IMR-90 (cell line): ENCODE data around the gene LRRC4C. TPM values are rescaled to one million over a fixed set of nuclear protein-coding genes. Genes with fewer than 3 reads are reported as not detected.

Source experiments
- ATAC-seq: fragments of 200-7000 bp; cut with Tn5 transposase; 2 replicates; pipeline ENCODE4 v1.9.1; 2020; ENCODE audit warnings: low read depth, mild to moderate bottlenecking, moderate library complexity
- BruUV-seq: library from RNA; stranded (reverse); fragments of 400-500 nt; replicated peaks from 2 replicates; lab custom pipeline; 2021; lab: Mats Ljungman, UMichigan
- CTCF ChIA-PET: fragments of 300-600 bp; formaldehyde crosslinking; extraction: SDS; loops from one replicate; lab custom pipeline; 2021; ENCODE audit warnings: antibody characterized with exemption; lab: Yijun Ruan, JAX
- POLR2A ChIA-PET: fragments of 300-600 bp; sonication (Branson Sonifier 250); formaldehyde crosslinking; loops from one replicate; lab custom pipeline; 2022; ENCODE audit warnings: antibody characterized with exemption; ENCODE audit not compliant: unreplicated experiment; lab: Charles Lee
- DNase-seq: peaks from one replicate; pipeline ENCODE4 v3.0.0; 2013
- H2AFZ ChIP-seq: replicated peaks from 2 replicates; pipeline ENCODE3; 2013; ENCODE audit warnings: low read length, mild to moderate bottlenecking; ENCODE audit not compliant: poor library complexity
- H2AK5ac ChIP-seq: 2 replicates; pipeline ENCODE4 v1.6.1; 2013; ENCODE audit warnings: low read depth, low read length, inconsistent platforms
- H2AK9ac ChIP-seq: replicated peaks from 2 replicates; pipeline ENCODE3; 2013; ENCODE audit warnings: mild to moderate bottlenecking, low read depth, low read length, moderate library complexity; ENCODE audit not compliant: poor library complexity
- H2BK120ac ChIP-seq: 2 replicates; pipeline ENCODE4 v1.6.1; 2013; ENCODE audit warnings: low read depth, low read length, inconsistent platforms
- H2BK15ac ChIP-seq: 3 replicates; pipeline ENCODE4 v1.6.1; 2013; ENCODE audit warnings: low read depth, low read length, inconsistent platforms
- H2BK20ac ChIP-seq: 2 replicates; pipeline ENCODE4 v1.6.1; 2013; ENCODE audit warnings: low read depth, mild to moderate bottlenecking, inconsistent platforms, low read length, moderate library complexity
- H2BK5ac ChIP-seq: 2 replicates; pipeline ENCODE4 v1.6.1; 2013; ENCODE audit warnings: mild to moderate bottlenecking, low read depth, low read length, inconsistent platforms; ENCODE audit not compliant: poor library complexity, severe bottlenecking
- H3K14ac ChIP-seq: replicated peaks from 2 replicates; pipeline ENCODE4 v1.6.1; 2013; ENCODE audit warnings: low read depth, low read length, inconsistent platforms
- H3K18ac ChIP-seq: 2 replicates; pipeline ENCODE4 v1.6.1; 2013; ENCODE audit warnings: low read depth, low read length, control low read depth
- H3K23ac ChIP-seq: 2 replicates; pipeline ENCODE4 v1.6.1; 2013; ENCODE audit warnings: low read depth, low read length, inconsistent platforms
- H3K27ac ChIP-seq: 2 replicates; pipeline ENCODE4 v1.5.1; 2013; ENCODE audit warnings: mild to moderate bottlenecking, control low read depth, low read length; ENCODE audit not compliant: insufficient read depth
- H3K27me3 ChIP-seq: 2 replicates; pipeline ENCODE4 v1.6.1; 2013; ENCODE audit warnings: low read length; ENCODE audit not compliant: control insufficient read depth, insufficient read depth
- H3K36me3 ChIP-seq: 2 replicates; pipeline ENCODE4 v1.6.1; 2013; ENCODE audit warnings: low read length, mixed read lengths; ENCODE audit not compliant: control insufficient read depth, insufficient read depth
- H3K4ac ChIP-seq: 2 replicates; pipeline ENCODE4 v1.6.1; 2013; ENCODE audit warnings: low read depth, low read length, inconsistent platforms
- H3K4me1 ChIP-seq: 2 replicates; pipeline ENCODE4 v1.6.1; 2013; ENCODE audit warnings: low read length, mixed read lengths; ENCODE audit not compliant: control insufficient read depth, insufficient read depth
- H3K4me2 ChIP-seq: 2 replicates; pipeline ENCODE4 v1.6.1; 2013; ENCODE audit warnings: low read depth, mild to moderate bottlenecking, control low read depth, low read length, moderate library complexity
- H3K4me3 ChIP-seq: 2 replicates; pipeline ENCODE4 v1.5.1; 2013; ENCODE audit warnings: low read depth, mild to moderate bottlenecking, control low read depth, low read length, moderate library complexity; ENCODE audit not compliant: insufficient read depth
- H3K56ac ChIP-seq: 2 replicates; pipeline ENCODE4 v1.6.1; 2013; ENCODE audit warnings: low read length, inconsistent platforms; ENCODE audit not compliant: insufficient read depth; ENCODE audit errors: extremely low read depth
- H3K79me1 ChIP-seq, 2 experiments: 2 replicates each; pipeline ENCODE4 v1.6.1; 2013; ENCODE audit warnings: low read length in 2 of 2, inconsistent platforms in 1 of 2, low read depth in 1 of 2
- H3K9ac ChIP-seq: 2 replicates; pipeline ENCODE4 v1.6.1; 2013; ENCODE audit warnings: low read depth, low read length, control low read depth
- H3K9me1 ChIP-seq: 2 replicates; pipeline ENCODE4 v1.6.1; 2013; ENCODE audit warnings: low read length, inconsistent platforms; ENCODE audit not compliant: insufficient read depth
- H3K9me3 ChIP-seq: 2 replicates; pipeline ENCODE4 v1.6.1; 2013; ENCODE audit warnings: low read length; ENCODE audit not compliant: control insufficient read depth, insufficient read depth
- H4K20me1 ChIP-seq: 2 replicates; pipeline ENCODE4 v1.6.1; 2013; ENCODE audit warnings: low read length, inconsistent platforms; ENCODE audit not compliant: insufficient read depth
- H4K5ac ChIP-seq: 2 replicates; pipeline ENCODE4 v1.6.1; 2013; ENCODE audit warnings: mild to moderate bottlenecking, low read depth, low read length, control low read depth
- H4K8ac ChIP-seq, 2 experiments: 2 replicates each; pipeline ENCODE4 v1.6.1; 2013; ENCODE audit warnings: low read depth in 2 of 2, low read length in 2 of 2, control low read depth in 1 of 2, inconsistent platforms in 1 of 2
- H4K91ac ChIP-seq: 2 replicates; pipeline ENCODE4 v1.6.1; 2013; ENCODE audit warnings: low read depth, low read length, inconsistent platforms; ENCODE audit not compliant: insufficient read depth
- CHD1 ChIP-seq: IDR thresholded peaks from 2 replicates; pipeline ENCODE4 v1.6.1; 2012; ENCODE audit warnings: low read depth, low read length, improper control_type of control experiment
- MXI1 ChIP-seq: IDR thresholded peaks from 2 replicates; pipeline ENCODE4 v1.6.1; 2012; ENCODE audit warnings: low read depth, mild to moderate bottlenecking, low read length, moderate library complexity, borderline replicate concordance
- RAD21 ChIP-seq: IDR thresholded peaks from 2 replicates; pipeline ENCODE4 v1.6.1; 2012; ENCODE audit warnings: low read length, improper control_type of control experiment
- RFX5 ChIP-seq: IDR thresholded peaks from 2 replicates; pipeline ENCODE4 v1.8.0; 2012; ENCODE audit warnings: low read depth, mild to moderate bottlenecking, low read length, moderate library complexity
- USF2 ChIP-seq: fragments of 150-350 bp; IDR thresholded peaks from 2 replicates; pipeline ENCODE4 v1.6.1; 2017; ENCODE audit warnings: mild to moderate bottlenecking, antibody characterized with exemption, low read length, low read depth
- WGBS, 2 experiments: methylation state at CpG; one replicate each; pipeline versions ENCODE4 v1.1.5 to v1.1.7; 2013; ENCODE audit warnings: missing lambda C conversion rate in 2 of 2; ENCODE audit not compliant: insufficient read length in 1 of 2; ENCODE audit errors: extremely low coverage in 2 of 2; 5-methylcytosine and 5-hydroxymethylcytosine counted together
- dilution Hi-C: fragments of 300-500 bp; cut with HindIII; formaldehyde crosslinking; loops from one replicate; pipeline ENCODE4 v1.14.3; 2018; ENCODE audit warnings: low sequenced_read_pairs; ENCODE audit not compliant: unreplicated experiment
- in situ Hi-C: fragments of 300-500 bp; cut with MboI; formaldehyde crosslinking; loops from 3 replicates; pipeline ENCODE4 v1.14.3; 2019; ENCODE audit warnings: low sequenced_read_pairs, inconsistent platforms, mixed read lengths
- intact Hi-C: fragments of 100-400 bp; cut with micrococcal nuclease; formaldehyde crosslinking; loops from 2 replicates; pipeline ENCODE4 v1.10.0; 2022
- polyA plus RNA-seq, 3 experiments: library from polyadenylated mRNA; depleted of rRNA; stranded (reverse); fragments of >200 nt; gene quantifications; 2 replicates each; pipeline ENCODE4 v1.2.3, GENCODE V29; 2012; ENCODE audit warnings: low replicate concordance in 1 of 3
- total RNA-seq: library from RNA; depleted of rRNA; stranded (reverse); fragments of >200 nt; gene quantifications from 2 replicates; pipeline ENCODE4 v1.2.3, GENCODE V29; 2012
- TF ChIP-seq, protein P1 (sequence below): fragments of 150-350 bp; IDR thresholded peaks from 2 replicates; pipeline ENCODE4 v1.6.1; 2016; ENCODE audit warnings: low read depth, mild to moderate bottlenecking, low read length, moderate library complexity, borderline replicate concordance
- TF ChIP-seq, protein P2 (sequence below): conservative IDR thresholded peaks from 2 replicates; pipeline ENCODE4 v1.5.1; 2012; ENCODE audit warnings: mild to moderate bottlenecking, low read depth, low read length, improper control_type of control experiment

LRRC4C gene
- total and polyA plus RNA-seq, 2 of the 4 experiments (the other 2 are of a cell fraction): under 0.01 to 0.03 TPM

DNA sequence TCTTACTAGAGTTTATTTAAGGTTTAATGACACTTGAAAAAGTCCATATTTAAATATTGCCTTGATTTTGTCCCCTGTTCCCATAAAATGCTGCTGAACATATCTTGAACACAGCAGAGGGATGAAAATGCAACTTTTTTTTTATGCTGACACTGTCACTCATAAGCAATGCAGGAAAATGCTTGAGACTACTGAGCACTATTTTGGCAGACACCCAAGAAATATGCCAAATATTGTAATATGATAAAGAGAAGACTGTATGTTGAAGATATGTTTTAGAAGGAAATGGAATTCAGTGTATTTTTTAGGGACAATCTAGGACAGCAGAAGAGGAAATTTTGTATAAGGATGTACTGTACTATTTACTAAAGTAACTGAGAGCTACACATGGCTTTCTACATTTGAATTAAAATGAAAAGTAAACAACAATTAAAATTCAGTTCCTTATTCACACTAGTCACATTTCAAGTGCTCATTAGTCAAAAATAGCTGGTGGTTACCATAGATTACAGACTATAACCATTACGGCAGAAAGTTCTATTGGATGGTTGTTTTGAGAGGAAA lies 58.6 kb downstream of the LRRC4C start:
- Histone ChIP-seq H3K9ac (no peak overlapping the region), H3K4me2 (no peak overlapping the region), H3K9me1 (no peaks in the 10 kb centered on the region), H3K18ac (no peak overlapping the region), H4K20me1 (no peaks in the 10 kb centered on the region), H2BK5ac (no peak overlapping the region), H3K9me3 (no peaks in the 10 kb centered on the region), H3K79me1 (no peaks in the 10 kb centered on the region), H3K56ac (no peak overlapping the region), H3K14ac (no peak overlapping the region), H3K4ac (no peak overlapping the region), H2AK5ac (no peak overlapping the region), H3K23ac (no peak overlapping the region), H4K8ac (no peak overlapping the region), H2AFZ (no peak overlapping the region), H2AK9ac (no peak overlapping the region), H3K4me3 (no peak overlapping the region), H2BK15ac (no peak overlapping the region), H2BK120ac (no peak overlapping the region), H4K5ac (no peak overlapping the region), H4K91ac (no peak overlapping the region), H3K36me3 (no peaks in the 10 kb centered on the region), H3K4me1 (no peaks in the 10 kb centered on the region), H3K27ac (no peak overlapping the region), H3K27me3 (no peaks in the 10 kb centered on the region), H2BK20ac (no peak overlapping the region)
- intact Hi-C loops (no loop called here), dilution Hi-C loops (no loop called here), in situ Hi-C loops (no loop called here)
- TF ChIP-seq, protein P1, sequence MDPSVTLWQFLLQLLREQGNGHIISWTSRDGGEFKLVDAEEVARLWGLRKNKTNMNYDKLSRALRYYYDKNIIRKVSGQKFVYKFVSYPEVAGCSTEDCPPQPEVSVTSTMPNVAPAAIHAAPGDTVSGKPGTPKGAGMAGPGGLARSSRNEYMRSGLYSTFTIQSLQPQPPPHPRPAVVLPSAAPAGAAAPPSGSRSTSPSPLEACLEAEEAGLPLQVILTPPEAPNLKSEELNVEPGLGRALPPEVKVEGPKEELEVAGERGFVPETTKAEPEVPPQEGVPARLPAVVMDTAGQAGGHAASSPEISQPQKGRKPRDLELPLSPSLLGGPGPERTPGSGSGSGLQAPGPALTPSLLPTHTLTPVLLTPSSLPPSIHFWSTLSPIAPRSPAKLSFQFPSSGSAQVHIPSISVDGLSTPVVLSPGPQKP: no peak
- TF ChIP-seq RAD21 (no peak), RFX5 (no peak), USF2 (no peak), CHD1 (no peak), MXI1 (no peak)
- TF ChIP-seq, protein P2, sequence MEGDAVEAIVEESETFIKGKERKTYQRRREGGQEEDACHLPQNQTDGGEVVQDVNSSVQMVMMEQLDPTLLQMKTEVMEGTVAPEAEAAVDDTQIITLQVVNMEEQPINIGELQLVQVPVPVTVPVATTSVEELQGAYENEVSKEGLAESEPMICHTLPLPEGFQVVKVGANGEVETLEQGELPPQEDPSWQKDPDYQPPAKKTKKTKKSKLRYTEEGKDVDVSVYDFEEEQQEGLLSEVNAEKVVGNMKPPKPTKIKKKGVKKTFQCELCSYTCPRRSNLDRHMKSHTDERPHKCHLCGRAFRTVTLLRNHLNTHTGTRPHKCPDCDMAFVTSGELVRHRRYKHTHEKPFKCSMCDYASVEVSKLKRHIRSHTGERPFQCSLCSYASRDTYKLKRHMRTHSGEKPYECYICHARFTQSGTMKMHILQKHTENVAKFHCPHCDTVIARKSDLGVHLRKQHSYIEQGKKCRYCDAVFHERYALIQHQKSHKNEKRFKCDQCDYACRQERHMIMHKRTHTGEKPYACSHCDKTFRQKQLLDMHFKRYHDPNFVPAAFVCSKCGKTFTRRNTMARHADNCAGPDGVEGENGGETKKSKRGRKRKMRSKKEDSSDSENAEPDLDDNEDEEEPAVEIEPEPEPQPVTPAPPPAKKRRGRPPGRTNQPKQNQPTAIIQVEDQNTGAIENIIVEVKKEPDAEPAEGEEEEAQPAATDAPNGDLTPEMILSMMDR: no peak
- CTCF ChIA-PET: no interaction called here
- BruUV-seq: no TSS peak
- ATAC-seq: no peak
- whole genome bisulfite sequencing, 2 experiments: no CpG with 5 or more reads among the region's 1 CpG
- POLR2A ChIA-PET: no interaction called here
- DNase-seq: no peak
